MM.1S (cell line): ENCODE results near the gene TET2.

ENCODE experiments used
- DNase-seq: peaks from one replicate; pipeline ENCODE4 v3.0.0-alpha.2; 2015
- H2AFZ ChIP-seq: fragments of 300-600 bp; sonication (generic); 2 replicates; pipeline ENCODE4 v1.6.0; 2016; ENCODE audit warnings: antibody characterized with exemption, low read length
- H3F3A ChIP-seq: fragments of 300-600 bp; sonication (generic); 2 replicates; pipeline ENCODE4 v1.6.1; 2016; ENCODE audit warnings: mild to moderate bottlenecking, antibody characterized with exemption, low read length, moderate library complexity, mixed read lengths; ENCODE audit not compliant: insufficient read depth
- H3K27ac ChIP-seq: fragments of 300-600 bp; sonication (generic); 2 replicates; pipeline ENCODE4 v1.5.1; 2016; ENCODE audit warnings: mild to moderate bottlenecking, low read length
- H3K27me3 ChIP-seq: fragments of 300-600 bp; sonication (generic); replicated peaks from 2 replicates; pipeline ENCODE4 v1.6.0; 2016; ENCODE audit warnings: low read length; ENCODE audit not compliant: insufficient read depth
- H3K36me3 ChIP-seq: fragments of 300-600 bp; sonication (generic); replicated peaks from 2 replicates; pipeline ENCODE4 v1.6.1; 2016; ENCODE audit warnings: mild to moderate bottlenecking, low read length, mixed read lengths; ENCODE audit not compliant: insufficient read depth
- H3K4me1 ChIP-seq: fragments of 300-600 bp; sonication (generic); 2 replicates; pipeline ENCODE4 v1.6.1; 2016; ENCODE audit warnings: low read length, mixed read lengths
- H3K4me2 ChIP-seq: fragments of 300-600 bp; sonication (generic); 2 replicates; pipeline ENCODE4 v1.6.0; 2016; ENCODE audit warnings: low read depth, low read length
- H3K4me3 ChIP-seq: fragments of 300-600 bp; sonication (generic); 2 replicates; pipeline ENCODE4 v1.5.1; 2016; ENCODE audit warnings: low read length, mixed read lengths
- H3K79me2 ChIP-seq: fragments of 300-600 bp; sonication (generic); 2 replicates; pipeline ENCODE4 v1.6.1; 2016; ENCODE audit warnings: mixed run types, low read length, mixed read lengths
- H3K9ac ChIP-seq: fragments of 300-600 bp; sonication (generic); 2 replicates; pipeline ENCODE4 v1.6.1; 2016; ENCODE audit warnings: low read length, mixed read lengths
- H3K9me2 ChIP-seq: fragments of 300-600 bp; sonication (generic); replicated peaks from 2 replicates; pipeline ENCODE4 v1.6.1; 2016; ENCODE audit warnings: mild to moderate bottlenecking, low read length, mixed read lengths; ENCODE audit not compliant: insufficient read depth
- H3K9me3 ChIP-seq: fragments of 300-600 bp; sonication (generic); replicated peaks from 2 replicates; pipeline ENCODE4 v1.6.1; 2016; ENCODE audit warnings: mild to moderate bottlenecking, low read length, mixed read lengths; ENCODE audit not compliant: insufficient read depth
- H4K20me1 ChIP-seq: fragments of 300-600 bp; sonication (generic); 2 replicates; pipeline ENCODE4 v1.6.1; 2016; ENCODE audit warnings: mild to moderate bottlenecking, low read length, moderate library complexity, mixed read lengths; ENCODE audit not compliant: insufficient read depth
- CTCF ChIP-seq: fragments of 300-600 bp; sonication (generic); IDR thresholded peaks from 2 replicates; pipeline ENCODE4 v1.5.1; 2016; ENCODE audit warnings: antibody characterized with exemption, low read length, mixed read lengths
- EZH2 ChIP-seq: fragments of 300-600 bp; sonication (generic); optimal IDR thresholded peaks from 2 replicates; pipeline ENCODE3; 2017; ENCODE audit warnings: low read depth, mild to moderate bottlenecking, antibody characterized with exemption, low read length, mixed read lengths
- EZH2phosphoT487 ChIP-seq: fragments of 300-600 bp; sonication (generic); IDR thresholded peaks from 2 replicates; pipeline ENCODE4 v1.6.1; 2018; ENCODE audit warnings: antibody characterized with exemption, low read length

The TET2 gene

GRCh38 chr4:105164548-105164947 is 17.9 kb downstream of the TET2 start:
- Histone ChIP-seq H3K36me3 (no peaks in the 10 kb centered on the region), H3F3A (peaks cover 8% of the 10 kb centered on the region), H2AFZ (no peak overlapping the region), H3K9me3 (no peaks in the 10 kb centered on the region), H4K20me1 (no peaks in the 10 kb centered on the region), H3K27ac (no peak overlapping the region), H3K4me3 (no peak overlapping the region), H3K9ac (no peak overlapping the region), H3K9me2 (no peaks in the 10 kb centered on the region), H3K4me1 (peaks cover 15% of the 10 kb centered on the region), H3K27me3 (no peaks in the 10 kb centered on the region), H3K79me2 (peaks cover 25% of the 10 kb centered on the region), H3K4me2 (no peak overlapping the region)
- DNase-seq: no peak
- no peak for TF ChIP-seq EZH2phosphoT487
- TF ChIP-seq CTCF: no peak
- no peak for TF ChIP-seq EZH2

- TF ChIP-seq CTCF: no peak
- TF ChIP-seq EZH2: no peak
- no peak for TF ChIP-seq EZH2phosphoT487
Observed at GRCh38 chr4:105166066-105166465, 19.4 kb downstream of the TET2 start.

GRCh38 chr4:105170711-105171110 is 24.0 kb downstream of the TET2 start:
- no peak overlapping the region for H3K27ac ChIP-seq
- peaks cover 22% of the 10 kb centered on the region for H3K79me2 ChIP-seq
- H3K9me2 ChIP-seq: no peaks in the 10 kb centered on the region
- H3K27me3 ChIP-seq: no peaks in the 10 kb centered on the region
- no peaks in the 10 kb centered on the region for H4K20me1 ChIP-seq
- H3K9me3 ChIP-seq: no peaks in the 10 kb centered on the region
- H3K4me2 ChIP-seq: no peak overlapping the region
- DNase-seq: no peak
- no peak overlapping the region for H3K4me3 ChIP-seq
- no peak overlapping the region for H3K9ac ChIP-seq
- no peak for TF ChIP-seq CTCF
- H2AFZ ChIP-seq: no peak overlapping the region
- H3K4me1 ChIP-seq: no peaks in the 10 kb centered on the region
- no peaks in the 10 kb centered on the region for H3F3A ChIP-seq
- H3K36me3 ChIP-seq: peaks cover 1% of the 10 kb centered on the region; the same call in 1 of the 2 replicates

More at GRCh38 chr4:105166066-105166465, 19.4 kb downstream of the TET2 start:
- peaks cover 15% of the 10 kb centered on the region for H3K4me1 ChIP-seq
- H4K20me1 ChIP-seq: no peaks in the 10 kb centered on the region
- no peak overlapping the region for H3K4me2 ChIP-seq
- no peaks in the 10 kb centered on the region for H3K36me3 ChIP-seq
- no peak for DNase-seq
- H3F3A ChIP-seq: peaks cover 8% of the 10 kb centered on the region
- H3K4me3 ChIP-seq: no peak overlapping the region
- H3K9me2 ChIP-seq: no peaks in the 10 kb centered on the region
- H3K27ac ChIP-seq: no peak overlapping the region
- H3K27me3 ChIP-seq: no peaks in the 10 kb centered on the region
- peaks cover 31% of the 10 kb centered on the region for H3K79me2 ChIP-seq
- H3K9ac ChIP-seq: no peak overlapping the region
- no peak overlapping the region for H2AFZ ChIP-seq
- H3K9me3 ChIP-seq: no peaks in the 10 kb centered on the region
